Fibroblast of skin of right quadriceps (primary cell): ENCODE measurements around the gene SPINK5.
"Not testable (repeated sequence)": the region's sequence is repeated elsewhere in the genome, so short reads cannot be mapped to it uniquely, and the experiment has no call there.

Experiments used
- DNase-seq: peaks from one replicate; pipeline ENCODE4 v3.0.0-alpha.2; 2013

The SPINK5 gene

DNA sequence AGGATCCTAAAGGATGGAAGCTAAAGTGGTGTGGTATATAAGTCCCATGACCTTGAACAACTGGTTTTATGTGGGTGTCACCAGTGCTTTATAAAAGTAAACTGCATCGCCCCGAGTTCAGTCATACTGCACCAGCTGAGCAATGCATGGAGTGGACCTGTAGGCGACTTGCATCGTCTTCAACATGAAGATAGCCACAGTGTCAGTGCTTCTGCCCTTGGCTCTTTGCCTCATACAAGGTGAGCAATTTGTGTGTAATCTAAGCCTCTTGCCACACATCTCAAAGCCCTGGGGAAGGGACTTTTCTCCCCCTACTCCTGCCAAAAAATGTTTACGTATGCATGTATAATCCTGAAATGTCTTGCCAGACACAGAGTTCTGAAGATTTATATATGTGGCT, at the start of gene SPINK5:
TSS of gene SPINK5 (plus strand) at position 120 of the 400 bp plus-strand sequence. CDS start at position 185, 65 bp downstream.
- no peak for DNase-seq

DNA sequence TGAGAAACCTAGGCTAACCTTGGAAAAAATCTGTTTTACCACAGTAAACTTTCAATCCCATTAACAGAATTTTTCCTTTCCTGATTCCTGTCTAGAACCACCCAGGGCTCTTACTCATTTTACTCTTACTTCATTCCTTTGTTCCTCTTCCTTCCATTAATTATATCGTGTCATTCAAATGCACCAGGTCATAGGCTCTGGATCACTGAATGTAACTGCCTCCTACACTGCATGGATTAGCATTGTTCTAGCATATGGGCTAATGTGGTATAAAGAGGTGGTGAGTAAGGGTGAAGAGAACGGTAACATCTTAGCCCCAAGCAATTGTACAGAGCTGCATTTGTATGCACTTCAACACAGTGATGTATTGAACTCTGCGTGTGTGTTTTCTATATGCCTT, 49.5 kb upstream of the SPINK5 start:
- DNase-seq: no peak

GRCh38 chr5:148020257-148020988, 43.4 kb upstream of the SPINK5 start:
- no peak for DNase-seq

GRCh38 chr5:148027505-148027904, 36.3 kb upstream of the SPINK5 start:
- DNase-seq: no peak

DNA sequence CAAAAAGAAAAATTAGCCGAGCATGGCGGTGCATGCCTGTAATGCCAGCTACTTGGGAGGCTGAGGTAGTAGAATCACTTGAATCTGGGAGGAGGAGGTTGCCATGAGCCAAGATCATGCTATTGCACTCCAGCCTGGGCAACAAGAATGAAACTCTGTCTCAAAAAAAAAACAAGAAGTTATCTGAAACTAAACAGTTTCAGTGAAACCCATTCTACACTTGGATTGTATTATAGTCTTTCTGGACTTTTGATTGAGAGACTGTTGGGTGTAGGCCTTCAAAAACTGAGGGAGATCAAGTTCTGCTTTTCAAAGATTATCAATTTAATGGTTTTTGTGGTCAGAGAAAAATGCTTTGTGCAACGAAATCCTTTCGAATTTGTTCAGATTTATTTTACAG, 34.6 kb upstream of the SPINK5 start:
- DNase-seq: no peak

GRCh38 chr5:148033134-148033533, 30.6 kb upstream of the SPINK5 start:
- no peak for DNase-seq

DNA sequence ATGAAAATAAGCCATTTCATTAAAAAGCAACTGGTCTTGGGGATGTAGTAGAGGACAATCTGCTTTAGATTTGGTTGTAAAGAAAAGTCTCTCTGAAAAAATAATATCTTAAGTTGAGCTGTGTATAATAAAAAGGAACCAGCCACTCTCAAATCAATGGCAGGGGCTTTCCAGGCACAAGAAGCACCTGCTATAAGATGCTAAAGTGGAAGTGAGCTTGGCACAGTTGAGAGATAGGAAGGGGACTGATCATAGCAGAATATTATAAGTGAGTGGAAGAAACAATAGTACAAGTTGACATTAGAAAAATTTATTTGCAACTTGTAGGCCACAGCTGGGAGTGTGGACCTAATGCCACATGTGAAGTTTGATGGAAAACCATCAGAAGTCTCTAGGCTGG, 28.1 kb upstream of the SPINK5 start:
- DNase-seq: no peak

DNA sequence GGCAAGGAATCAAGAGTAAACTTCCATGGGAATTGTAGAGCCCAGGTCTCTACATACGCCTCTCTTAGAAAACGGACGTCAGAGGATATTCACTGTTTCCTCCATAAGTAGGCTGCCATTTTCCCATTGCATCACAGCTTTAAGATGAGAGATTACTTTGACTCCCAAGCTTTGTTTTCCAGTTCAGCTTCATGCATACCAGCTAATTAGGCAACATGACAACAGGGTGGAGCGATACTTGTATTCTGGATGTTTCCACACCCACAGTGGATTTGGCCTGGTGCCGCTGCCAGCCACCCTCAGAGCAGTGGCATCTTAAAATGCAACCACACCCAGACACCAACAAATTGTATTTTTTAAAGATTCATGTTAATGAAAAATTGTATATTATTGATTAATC, 20.9 kb upstream of the SPINK5 start:
- DNase-seq: no peak

- no peak for DNase-seq
These were observed 20.1 kb upstream of the SPINK5 start for GRCh38 chr5:148043705-148044104.

GRCh38 chr5:148055160-148055559, 8.6 kb upstream of the SPINK5 start:
- not testable (repeated sequence) for DNase-seq

- DNase-seq: no peak
These were observed 3.5 kb upstream of the SPINK5 start for GRCh38 chr5:148060309-148060708.

GRCh38 chr5:148060881-148061280, 2.9 kb upstream of the SPINK5 start:
- no peak for DNase-seq

DNA sequence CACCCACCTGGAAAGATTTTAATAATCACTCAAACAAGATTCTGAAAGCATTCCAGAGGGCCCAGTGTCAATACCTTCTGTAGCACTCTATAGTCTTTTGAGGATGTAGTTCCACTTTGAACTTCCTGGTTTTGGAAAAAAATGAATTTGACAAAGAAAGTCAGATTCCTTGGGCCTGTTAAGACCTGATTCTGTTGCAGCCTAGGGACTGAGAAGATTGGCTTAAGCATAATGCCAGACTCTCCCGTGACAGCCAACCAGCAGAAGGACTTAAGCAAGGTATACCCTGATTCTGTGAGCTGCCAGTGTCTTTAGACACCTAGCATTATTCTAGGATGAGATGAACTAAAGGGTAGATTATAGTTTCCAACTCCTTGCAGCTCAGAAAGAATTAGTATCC, 6.8 kb downstream of the SPINK5 start:
- no peak for DNase-seq

DNA sequence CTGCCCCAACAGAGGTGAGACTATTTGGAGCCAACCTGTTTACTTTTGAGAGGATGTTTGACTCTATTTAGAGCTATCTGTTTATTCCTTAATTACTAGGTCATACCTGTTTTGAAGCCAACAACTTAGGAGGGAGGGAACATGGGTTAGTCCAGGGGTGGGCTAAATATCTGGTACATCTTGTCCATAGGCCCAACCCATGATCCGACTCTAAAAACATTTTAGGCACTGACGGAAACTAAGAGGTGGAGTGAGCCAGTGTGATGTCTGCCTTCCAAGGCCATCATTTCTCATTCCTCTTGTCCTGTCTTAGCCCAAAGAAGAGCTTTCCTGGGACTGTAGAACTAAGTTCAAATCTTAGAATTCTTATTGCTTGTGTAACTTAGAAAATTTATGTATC, 8.4 kb downstream of the SPINK5 start:
- DNase-seq: no peak

DNA sequence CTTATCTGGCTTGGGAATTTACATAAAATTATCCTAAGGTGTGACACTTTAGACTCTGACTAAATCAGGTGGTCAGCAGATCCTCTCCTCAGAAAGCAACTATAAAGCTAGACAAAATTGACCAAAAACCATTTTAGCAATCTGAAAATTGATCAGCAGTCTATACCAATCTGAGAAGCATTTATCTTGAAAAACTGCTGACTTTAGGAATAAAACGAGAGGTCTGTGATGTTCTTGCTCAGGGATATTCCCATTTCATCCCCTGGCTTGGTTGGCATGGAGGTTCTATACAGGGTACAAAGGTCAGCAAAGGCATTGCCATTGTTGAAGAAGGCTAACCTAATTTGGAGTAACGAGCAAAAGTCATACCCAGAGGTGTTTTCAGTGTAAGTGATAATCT, 11.7 kb downstream of the SPINK5 start:
- no peak for DNase-seq

DNA sequence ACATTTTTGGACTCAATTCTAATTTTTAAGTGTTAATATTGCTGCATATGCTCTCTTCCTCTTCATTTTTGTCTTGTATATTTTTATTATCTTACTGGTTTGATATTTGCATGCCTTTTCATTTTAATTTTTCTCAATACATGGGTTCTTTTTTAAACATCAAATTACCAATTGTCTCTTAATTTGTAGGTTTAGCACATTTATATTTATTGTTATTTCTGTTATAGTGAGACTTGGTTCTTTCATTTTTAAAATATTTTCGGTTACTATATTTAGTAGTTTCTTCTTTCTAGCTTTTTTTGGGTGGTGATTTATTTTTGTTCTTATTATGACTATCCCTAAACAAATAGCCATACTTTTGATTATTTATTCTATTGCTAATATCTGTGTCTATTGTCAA, 19.4 kb downstream of the SPINK5 start:
- DNase-seq: no peak

DNA sequence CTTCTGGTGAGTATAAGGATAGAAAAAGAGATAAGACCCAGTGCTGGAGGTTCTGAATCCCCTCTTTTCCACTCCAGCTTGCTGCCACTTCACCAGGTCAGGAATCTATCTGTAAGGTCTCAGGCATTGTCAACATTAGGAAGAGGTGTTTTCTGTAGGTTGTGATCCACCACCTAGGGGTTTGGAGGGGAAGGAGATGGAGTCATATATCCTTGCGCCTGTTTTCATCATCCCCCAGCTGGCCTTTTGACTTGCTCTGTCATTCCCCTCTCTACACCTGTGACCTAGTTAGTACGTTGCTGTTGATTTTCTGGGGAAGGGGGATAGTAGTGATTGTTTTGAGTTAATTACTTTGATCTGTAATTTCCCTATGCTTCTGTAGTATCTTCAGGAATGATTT, 20.5 kb downstream of the SPINK5 start:
- no peak for DNase-seq

GRCh38 chr5:148085310-148085709, 21.5 kb downstream of the SPINK5 start:
- no peak for DNase-seq

- no peak for DNase-seq
These were observed 22.4 kb downstream of the SPINK5 start for GRCh38 chr5:148085977-148086705.

DNA sequence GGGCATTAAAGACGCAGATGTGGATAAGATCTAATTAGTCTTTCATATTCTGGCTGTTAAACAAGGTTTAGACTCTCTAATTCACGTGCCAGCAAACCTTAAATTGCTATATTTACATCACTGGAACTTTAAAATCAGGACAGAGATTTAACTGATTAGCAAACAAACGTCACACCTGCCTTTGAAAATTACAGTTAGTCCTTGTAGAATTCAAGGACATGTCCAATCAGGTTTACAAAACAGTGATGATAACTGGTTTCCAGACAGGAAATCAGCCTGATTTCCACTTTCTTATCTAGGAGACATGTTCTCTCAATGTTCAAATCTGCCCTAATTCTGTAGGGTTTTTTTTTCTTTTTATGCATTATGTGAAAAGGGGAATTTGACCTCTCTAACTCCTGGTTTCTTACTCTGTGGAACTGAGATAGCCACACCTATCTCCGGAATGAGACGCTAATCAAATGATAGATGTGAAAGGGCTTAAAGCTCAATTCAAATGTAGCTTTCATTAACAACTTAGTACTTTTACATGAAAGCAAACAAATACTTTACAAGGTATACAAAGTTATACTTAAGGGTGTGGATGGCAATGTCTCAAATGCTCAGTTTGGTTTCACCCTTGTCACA, 26.5 kb downstream of the SPINK5 start:
- DNase-seq: no peak

GRCh38 chr5:148090773-148091250, 27.0 kb downstream of the SPINK5 start:
- no peak for DNase-seq

GRCh38 chr5:148091991-148092964, 28.5 kb downstream of the SPINK5 start:
- no peak for DNase-seq

DNA sequence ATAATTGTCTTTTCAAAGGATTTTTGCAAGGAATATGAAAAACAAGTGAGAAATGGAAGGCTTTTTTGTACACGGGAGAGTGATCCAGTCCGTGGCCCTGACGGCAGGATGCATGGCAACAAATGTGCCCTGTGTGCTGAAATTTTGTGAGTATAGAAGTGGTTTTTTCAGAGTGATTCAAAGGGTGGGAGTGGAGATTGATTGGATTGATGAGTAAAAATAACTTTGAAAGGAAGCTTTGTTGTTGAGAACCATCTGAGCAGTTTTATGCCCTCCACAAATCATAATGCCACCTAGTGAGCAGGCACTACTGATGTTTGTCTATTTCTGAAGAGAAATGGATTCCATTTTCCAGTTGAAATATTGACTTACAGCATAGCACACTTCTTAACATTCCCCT, 30.6 kb downstream of the SPINK5 start:
- no peak for DNase-seq
